HG03095 (cell line): ENCODE measurements around the gene TEPSIN.

Source experiments
- ATAC-seq: cut with Tn5 transposase; IDR thresholded peaks from one replicate; pipeline ENCODE4 v1.9.1; 2021; ENCODE audit warnings: moderate library complexity; ENCODE audit not compliant: unreplicated experiment

Gene TEPSIN

GRCh38 chr17:81238815-81239713 lies at the start of gene TEPSIN, which contains the start of gene NDUFAF8:
TSS of gene TEPSIN (minus strand) at chr17:81239055. CDS start at chr17:81239033, 22 bp downstream.
TSS of gene NDUFAF8 (plus strand) at chr17:81239318. CDS start at chr17:81239364, 46 bp downstream.
- ATAC-seq, result peak; percentile 89

GRCh38 chr17:81287741-81288430 lies 49.0 kb upstream of the TEPSIN start:
- no peak for ATAC-seq

- ATAC-seq, result no peak
Measured at GRCh38 chr17:81287152-81287551, 48.3 kb upstream of the TEPSIN start.

GRCh38 chr17:81286491-81287145 lies 47.8 kb upstream of the TEPSIN start:
- no peak for ATAC-seq

GRCh38 chr17:81285894-81286293 lies 47.0 kb upstream of the TEPSIN start:
- no peak for ATAC-seq

- no peak for ATAC-seq
Measured at GRCh38 chr17:81285179-81285878, 46.5 kb upstream of the TEPSIN start.

- no peak for ATAC-seq
Measured at GRCh38 chr17:81282876-81283275, 44.0 kb upstream of the TEPSIN start.

- ATAC-seq, result no peak
Measured at GRCh38 chr17:81282141-81282540, 43.3 kb upstream of the TEPSIN start.

- ATAC-seq, result no peak
Measured at GRCh38 chr17:81280571-81280970, 41.7 kb upstream of the TEPSIN start.

- ATAC-seq, result no peak
Measured at GRCh38 chr17:81279278-81280275, 40.7 kb upstream of the TEPSIN start.

GRCh38 chr17:81278831-81279230 lies 40.0 kb upstream of the TEPSIN start:
- ATAC-seq, result no peak

GRCh38 chr17:81277946-81278693 lies 39.3 kb upstream of the TEPSIN start:
- no peak for ATAC-seq

GRCh38 chr17:81277421-81277820 lies 38.6 kb upstream of the TEPSIN start:
- ATAC-seq, result no peak

GRCh38 chr17:81276781-81277180 lies 37.9 kb upstream of the TEPSIN start:
- ATAC-seq, result no peak

GRCh38 chr17:81274471-81274855 lies 35.6 kb upstream of the TEPSIN start:
- no peak for ATAC-seq

- ATAC-seq, result no peak
Measured at GRCh38 chr17:81273698-81274470, 35.0 kb upstream of the TEPSIN start.

- ATAC-seq, result no peak
Measured at GRCh38 chr17:81272616-81273015, 33.8 kb upstream of the TEPSIN start.

GRCh38 chr17:81271226-81271625 lies 32.4 kb upstream of the TEPSIN start:
- no peak for ATAC-seq
